Measurements from ENCODE around the gene DAP.
"Not testable (repeated sequence)": the region's sequence is repeated elsewhere in the genome, so short reads cannot be mapped to it uniquely, and the experiment has no call there.

Gene DAP

DNA sequence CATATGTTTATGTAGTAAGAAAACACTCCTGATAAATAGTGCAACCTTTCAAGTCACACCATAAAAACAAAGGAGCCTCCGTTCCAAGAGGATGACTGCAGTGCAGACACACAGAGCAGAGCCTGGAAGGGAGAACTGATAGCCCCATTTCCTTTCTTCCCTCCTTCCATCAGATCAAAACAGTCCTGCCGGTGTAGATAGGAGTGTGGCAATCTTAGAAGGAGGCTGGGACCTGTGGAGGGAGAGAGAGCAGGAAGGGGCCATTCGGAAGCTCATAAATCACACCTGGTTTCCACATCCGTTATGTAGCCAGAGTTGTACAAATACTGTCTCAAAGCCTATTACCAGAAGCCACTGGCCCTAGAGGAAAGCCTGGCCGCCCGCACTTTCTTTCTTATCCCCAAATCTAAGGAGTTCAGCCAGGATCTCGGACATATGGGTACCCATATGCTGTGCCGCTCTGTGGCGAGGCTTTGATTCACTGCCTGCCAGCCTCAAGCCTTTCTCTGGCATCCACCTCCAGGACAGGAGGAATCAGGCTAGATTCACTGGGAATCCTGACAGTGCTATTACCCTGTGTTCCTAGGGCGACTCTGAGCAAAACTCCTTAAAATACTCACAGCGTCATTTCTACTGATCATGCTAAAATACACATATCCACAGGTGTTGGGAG lies 26.9 kb downstream of the DAP start:
- DNase-seq (ENCODE audit: low spot score) = no peak

DNA sequence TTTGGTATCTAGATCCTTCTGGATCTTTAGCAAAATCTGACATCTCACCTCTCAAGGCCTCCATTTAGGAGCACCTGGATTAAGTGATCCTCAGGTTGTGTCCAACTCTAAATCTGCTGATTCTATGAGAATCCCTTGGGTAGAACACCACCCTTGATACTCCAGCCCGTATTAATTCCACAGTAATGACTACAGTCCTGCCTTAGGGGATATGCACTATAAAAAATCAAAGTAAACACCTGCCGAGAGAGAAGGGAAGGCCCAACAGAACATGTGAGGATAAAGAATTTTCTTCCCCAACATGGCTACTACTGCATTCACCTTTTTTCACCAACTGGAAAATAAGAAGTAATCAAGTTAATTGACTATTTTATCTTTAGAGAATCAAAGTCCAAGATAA lies 27.6 kb downstream of the DAP start:
- no peak for DNase-seq (ENCODE audit: low spot score)

DNA sequence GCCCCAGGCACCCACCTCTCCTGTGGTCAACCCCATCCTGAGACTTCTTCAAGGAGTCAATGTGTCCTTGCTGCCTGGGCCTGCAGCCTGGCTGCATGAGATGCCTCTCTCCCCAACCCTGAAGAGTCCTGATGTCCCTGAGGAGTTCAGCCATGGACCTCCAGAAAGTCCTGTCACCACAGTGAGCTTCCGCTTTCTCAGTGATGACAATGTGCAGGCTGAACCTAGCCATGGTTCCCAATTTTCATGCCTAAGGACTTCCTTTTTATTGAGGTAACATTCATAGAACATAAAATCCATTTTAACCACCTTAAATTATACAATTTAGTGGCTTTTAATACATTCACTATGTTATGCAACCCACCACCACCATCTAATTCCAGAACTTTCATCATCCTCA lies 29.1 kb downstream of the DAP start:
- no peak for DNase-seq (ENCODE audit: low spot score)

DNA sequence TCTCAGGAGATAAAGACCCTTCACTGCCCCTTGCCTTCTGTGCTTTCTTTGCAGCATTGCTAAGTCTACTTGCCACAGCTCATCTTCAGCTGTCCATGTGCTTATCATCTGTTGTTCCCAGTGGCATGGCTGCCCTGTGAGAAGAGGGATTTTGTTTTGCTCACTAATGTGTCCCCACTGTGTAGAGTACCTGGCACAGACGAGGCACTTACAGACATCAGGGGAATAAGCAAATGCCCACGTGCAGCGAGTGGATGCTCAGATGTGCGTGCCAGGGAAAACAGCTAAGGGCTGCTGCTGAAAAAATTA lies 31.0 kb downstream of the DAP start:
- no peak for DNase-seq (ENCODE audit: low spot score)

DNA sequence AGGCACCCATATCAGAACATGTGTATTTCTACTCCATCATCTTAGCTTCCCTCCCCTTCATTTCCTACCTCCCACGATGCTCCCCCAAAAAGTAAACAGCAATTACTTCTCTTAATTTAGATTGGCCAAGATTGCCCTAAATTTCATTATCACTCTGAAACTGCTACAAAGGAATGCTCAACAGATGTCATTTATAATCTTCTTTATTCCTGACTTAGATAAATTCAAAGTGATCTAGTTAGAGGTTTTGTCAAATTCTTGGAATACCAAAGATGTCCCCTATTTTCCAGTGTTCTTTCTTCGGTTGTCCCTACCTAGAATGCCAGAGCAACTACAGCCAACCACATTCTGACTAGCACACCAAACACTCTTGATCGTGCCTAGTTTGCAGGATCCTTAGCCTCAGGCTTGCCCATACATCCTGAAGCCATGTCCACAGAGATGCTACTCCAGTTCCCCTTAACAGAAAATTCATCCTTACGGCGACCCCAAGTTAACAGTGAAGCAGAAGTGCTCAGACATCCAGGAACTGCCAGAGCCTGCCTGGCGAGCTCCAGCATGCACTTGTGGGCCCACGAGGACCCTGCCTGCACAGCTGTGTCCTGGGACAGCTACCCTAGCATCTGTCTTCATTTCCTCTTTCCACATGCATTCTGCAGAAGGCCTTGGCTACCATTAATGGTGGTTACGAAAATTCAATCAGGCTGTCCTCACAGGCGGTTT lies 31.6 kb downstream of the DAP start:
- DNase-seq (ENCODE audit: low spot score) = no peak

DNA sequence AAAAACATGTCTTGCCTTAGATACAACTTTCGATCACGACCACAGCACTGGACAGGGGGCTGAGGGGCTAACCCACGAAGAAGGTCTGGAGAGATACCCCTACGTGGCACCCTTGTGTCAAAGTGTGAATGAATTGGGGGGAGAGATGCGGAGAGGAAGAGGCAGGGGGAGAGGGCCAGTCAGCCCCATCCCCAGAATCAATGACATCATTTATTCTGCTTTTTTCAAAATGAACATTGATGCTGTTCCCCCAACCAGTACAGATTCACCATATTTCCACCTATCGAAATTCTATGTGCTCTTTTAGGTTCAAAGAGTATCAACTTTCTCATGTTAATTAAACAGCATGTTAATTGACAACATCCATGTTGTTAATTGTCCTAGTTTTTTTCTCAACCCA lies 32.4 kb downstream of the DAP start:
- DNase-seq (ENCODE audit: low spot score) = no peak

DNA sequence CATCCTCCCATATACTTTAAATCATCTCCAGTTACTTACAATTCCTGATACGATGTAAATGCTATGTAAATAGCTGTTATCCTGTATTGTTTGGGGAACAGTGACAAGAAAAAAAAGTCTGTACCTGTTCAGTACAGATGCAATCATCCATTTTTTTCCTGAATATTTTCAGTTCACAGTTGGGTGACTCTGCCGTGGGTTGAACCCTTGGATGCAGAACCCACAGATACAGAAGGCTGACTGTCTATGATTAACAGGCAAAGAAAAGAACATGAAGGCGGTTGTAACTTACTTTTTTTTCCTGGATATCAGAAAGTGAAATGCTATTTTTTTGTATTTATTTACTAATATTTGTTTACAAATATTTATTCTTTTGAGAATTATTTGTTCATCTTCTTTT lies 33.2 kb downstream of the DAP start:
- DNase-seq (ENCODE audit: low spot score) = no peak

DNA sequence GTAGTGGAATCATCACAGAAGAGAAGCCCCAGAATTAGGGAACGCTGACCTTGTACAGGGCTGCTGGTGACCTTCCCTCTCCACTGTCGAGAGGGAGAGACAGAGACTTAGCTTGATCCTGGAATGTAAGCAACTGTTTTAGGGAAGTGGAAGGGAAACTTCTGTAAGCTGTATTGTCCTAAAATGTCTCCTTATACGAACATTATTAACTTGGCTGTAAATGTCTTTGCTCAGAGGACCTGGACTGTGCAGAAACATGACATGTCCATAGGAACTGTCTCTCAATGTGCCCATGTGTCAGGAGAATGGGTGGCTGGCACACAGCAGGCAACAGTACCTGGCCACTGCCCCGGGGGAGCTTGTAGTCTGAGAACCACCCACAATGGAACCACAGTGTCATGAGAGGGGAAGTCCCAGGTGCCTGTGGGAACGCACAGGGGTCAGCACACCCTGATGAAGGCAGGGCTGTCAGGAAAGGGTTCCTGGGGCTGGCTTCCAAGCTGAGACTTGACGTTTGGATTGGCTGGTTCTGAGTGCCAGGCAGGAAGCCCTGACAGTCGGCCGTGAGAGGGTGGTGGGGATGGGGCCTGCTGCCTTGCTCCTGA lies 34.0 kb downstream of the DAP start:
- no peak for DNase-seq (ENCODE audit: low spot score)

DNA sequence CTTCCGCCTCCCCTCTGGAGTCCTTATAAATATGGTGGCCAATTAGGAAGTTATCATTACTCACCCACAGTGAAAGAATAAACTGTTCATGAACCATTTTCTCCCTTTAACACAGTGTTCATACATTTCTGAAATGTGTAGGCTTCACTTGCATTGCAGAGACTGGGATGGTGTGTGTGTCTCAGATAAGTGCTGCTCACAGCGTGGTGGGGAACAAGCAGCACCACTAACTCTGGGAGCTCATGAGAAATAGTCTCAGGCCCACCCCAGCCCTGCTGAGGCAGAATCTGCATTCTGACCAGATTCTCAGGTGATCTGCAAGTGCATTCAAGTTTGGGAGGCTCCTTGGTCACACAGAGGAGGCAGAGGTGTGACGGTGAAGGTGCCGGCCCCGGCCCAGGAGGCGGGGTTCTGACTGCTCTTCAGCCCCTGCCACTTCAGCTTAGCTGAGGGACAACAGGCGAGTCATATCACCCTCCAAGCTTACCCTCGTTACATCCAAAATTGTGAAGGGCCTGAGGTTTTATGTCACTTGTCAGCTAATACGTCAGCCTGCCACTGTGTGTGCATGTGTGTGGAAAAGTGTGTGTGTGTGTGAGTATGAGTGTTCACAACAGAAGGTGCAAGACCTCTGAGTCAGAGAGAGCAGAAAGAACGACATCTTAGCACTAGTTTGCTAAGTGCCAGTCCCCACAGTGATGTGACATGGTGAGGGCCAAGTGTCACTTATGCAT lies 34.7 kb downstream of the DAP start:
- no peak for DNase-seq (ENCODE audit: low spot score)

DNA sequence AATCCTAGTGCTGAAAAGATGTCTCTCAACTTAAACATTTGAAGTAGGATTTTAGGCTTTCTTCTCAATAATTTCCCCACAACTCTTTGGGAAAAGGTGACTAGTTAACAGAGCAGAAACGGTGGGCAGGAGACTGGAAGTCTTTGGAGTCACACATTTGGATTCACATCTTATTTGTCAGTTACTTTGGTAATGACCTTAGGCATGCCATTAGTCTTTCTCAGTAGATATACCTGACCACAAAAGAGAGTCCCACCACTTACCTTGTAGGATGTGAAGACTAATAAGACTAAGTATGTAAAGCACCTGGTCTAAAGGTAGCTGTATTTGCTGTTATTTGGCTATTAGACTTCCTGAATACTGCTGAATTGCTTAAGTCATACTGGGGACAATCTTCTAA lies 35.4 kb downstream of the DAP start:
- DNase-seq (ENCODE audit: low spot score) = no peak

DNA sequence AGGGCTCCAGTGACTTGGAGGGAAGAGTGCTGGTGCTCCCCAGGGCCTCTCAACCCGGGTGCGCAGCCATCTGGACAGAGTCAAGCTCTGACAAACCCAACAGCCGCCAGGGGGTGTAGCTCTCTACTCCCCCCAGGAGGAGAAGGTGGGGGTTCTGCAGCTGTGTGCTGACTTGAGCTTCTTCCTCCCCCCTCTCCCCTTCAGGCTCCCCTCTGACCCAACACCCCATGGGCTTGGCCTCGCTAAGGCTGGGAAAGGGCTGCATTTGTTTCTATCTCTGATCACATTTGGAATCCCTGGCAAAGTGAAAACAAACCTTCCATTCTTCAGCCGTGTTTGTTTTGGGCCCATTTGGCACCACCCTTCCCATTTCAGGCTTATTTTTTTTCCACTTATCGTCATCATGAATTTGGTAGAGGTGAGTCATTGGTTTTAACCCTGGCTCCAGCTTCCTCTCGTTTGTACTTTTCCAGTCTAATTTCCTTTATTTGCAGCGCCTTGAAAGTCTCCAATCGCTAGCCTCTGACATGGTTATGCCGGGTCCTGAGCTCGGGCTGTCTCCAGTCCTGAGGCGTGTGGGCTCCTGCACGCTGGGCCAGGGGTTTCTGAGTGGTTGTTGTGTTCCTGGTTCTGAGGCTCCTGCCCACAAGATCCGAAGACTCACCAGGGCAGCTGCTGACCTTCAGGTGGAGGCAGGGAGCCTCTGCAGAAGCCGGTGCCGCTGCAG lies 36.1 kb downstream of the DAP start:
- peak; percentile 34 for DNase-seq (ENCODE audit: low spot score)

DNA sequence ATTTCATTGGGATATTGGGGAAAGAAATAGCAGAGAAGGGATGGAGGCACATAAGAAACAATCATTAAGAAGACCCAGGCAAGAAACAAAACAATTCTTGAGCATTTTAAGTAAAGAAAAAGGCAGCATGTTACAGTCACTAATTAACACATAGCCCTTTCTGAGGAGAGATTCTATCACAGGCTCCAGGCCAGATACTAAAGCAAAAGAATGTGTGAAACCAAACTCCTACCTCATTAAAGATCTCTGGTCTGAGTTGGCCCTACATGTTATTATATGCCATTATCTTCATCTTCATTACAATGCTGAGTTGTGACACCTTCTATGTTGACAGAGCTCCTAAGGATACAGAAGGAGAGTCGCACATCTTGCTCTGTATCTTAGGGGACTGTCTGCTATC lies 37.5 kb downstream of the DAP start:
- DNase-seq (ENCODE audit: low spot score) = no peak

DNA sequence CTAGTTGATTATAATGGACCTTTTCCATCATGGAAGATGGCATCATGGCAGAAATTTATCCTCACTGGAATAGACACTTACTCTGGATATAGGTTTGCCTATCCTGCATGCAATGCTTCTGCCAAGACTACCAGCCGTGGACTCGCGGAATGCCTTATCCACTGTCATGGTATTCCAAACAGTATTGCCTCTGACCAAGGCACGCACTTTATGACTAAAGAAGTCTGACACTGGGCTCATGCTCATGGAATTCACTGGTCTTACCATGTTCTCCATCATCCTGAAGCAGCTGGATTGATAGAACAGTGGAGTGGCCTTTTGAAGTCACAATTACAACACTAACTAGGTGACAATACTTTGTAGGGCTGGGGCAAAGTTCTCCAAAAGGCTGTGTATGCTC lies 40.3 kb downstream of the DAP start:
- not testable (repeated sequence) for DNase-seq (ENCODE audit: low spot score)

DNA sequence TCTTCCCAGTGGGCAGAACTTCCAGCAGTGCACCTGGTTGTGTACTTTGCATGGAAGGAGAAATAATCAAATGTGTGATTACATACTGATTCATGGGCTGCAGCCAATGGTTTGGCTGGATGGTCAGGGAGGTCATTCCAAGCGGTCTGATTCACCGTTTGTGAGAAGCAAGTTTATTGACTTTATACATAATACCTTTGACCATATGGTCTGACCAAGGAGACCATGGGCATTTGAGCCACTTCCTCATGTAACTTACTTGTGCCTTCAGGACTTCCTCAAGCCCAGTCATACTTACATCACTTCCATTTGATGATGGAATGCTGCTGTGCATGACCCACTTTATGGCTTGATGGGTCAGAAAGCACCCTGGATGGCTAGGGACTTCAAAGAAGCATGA lies 41.1 kb downstream of the DAP start:
- DNase-seq (ENCODE audit: low spot score) = no peak

DNA sequence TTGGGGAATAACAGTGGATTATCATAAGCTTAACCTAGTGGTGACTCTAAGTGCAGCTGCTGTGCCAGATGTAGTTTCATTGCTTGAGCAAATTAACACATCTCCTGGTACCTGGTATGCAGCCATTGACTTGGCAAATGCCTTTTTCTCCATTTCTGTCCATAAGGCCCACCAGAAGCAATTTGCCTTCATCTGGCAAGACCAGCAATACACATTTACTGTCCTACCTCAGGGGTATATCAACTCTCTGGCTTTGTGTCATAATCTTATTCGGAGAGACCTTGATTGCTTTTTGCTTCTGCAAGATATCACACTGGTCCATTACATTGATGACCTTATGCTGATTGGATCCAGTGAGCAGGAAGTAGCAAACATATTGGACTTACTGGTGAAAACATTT lies 42.4 kb downstream of the DAP start:
- not testable (repeated sequence) for DNase-seq (ENCODE audit: low spot score)

DNA sequence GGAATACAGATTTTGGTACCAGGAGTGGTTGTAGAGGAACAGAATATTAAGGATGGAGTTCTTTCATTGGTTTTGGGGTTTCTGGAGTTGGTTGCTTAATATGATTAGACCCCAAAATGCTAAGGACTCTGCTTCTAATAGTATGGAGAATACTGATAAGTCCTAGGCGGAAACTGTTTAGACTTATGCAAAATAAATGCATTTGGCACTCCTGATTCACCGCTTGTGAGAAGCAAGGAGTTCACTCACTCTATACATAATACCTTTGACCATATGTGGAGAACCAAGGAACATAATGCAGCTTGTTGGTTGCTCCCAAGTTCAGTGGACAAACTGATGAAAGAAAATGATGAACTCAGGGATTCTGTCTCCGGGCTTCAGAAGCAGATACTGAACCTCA lies 44.2 kb downstream of the DAP start:
- not testable (repeated sequence) for DNase-seq (ENCODE audit: low spot score)

DNA sequence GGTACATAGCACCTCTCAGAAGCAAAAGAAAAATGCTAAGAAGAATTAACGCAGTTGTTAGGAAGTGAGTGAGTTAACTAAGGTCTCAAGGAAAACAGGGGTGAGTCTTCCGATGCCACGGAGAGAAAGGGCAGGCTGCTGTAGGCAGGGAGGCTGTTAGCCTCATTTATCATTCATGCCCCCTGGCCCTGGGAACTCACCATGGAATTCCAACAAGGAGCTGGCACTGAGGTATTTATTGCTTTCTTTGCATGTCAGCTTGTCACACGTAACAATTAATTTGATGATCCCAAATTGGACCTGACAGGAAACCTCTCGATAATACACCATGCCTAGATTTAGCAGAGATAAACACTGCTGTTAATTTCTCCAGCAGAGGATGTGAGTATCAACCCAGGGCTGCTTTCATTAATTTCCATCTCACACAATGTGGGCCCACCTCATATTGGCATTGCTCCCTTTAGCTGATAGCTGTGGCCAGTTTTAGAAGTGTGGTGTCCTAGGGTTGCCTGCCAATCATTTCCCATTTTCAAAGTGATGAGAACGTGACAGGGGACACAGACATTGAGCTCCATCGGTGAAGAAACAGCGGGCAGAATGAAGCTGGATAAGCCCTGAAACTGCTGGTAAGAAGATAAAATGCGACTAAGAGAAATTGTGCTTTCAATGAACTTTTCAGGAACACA lies 45.3 kb downstream of the DAP start:
- DNase-seq (ENCODE audit: low spot score) = no peak

DNA sequence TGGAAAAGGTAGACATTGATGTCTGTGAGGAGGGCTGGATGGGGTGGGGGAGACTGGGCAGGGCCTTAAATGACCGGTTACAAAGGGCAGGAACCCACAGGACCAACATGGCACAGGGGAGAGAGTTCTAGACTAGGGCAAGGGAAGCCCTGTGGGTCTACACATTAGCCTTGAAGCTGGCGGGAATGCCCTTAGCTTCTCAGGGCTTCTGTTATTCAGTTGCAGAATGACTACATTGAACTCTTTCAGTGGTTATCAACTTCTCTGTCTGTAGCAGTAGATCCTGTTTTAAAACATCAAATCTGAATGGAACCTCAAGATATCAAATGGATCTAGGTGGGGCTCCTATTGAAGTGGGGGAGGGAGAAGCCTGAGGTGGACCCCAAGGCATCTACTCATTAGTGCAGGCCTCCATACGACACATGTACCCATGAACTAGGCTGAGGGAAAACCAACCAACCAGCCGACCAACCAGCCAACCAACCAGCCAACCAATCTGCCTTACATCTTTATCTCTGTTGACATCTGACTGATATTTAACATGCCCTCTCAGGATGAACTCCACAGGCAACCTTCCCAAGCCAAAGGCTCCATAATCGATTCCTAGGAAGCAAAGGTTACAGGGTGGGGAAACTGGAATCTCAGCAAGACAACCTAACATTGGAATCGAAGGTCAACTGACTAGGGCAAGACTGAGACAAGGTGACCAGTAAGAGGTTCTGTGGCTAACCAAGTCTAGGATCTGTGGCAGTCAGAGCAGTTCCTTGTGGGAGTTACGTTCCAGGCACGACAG lies 48.3 kb downstream of the DAP start:
- no peak for DNase-seq (ENCODE audit: low spot score)

DNA sequence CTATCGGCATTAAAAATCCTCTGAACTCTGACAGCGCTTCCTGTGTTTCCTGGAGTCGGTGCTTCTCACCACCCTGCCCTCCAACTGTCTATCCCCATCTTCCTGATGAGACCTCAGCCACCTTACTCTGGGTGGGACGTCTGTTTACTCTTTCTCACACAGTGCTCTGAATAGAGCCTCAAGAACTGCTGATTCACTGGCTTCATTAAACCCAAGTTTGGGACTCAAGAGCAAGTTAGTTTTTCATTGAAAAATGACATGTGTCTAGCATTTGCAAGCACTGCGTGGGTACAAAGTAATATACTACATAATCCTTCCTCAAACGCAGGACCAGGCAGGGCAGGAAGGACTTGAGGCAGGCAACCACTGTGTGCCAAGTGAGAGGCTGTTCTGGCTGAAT lies 49.5 kb downstream of the DAP start:
- peak; percentile 15 for DNase-seq (ENCODE audit: low spot score)

DNA sequence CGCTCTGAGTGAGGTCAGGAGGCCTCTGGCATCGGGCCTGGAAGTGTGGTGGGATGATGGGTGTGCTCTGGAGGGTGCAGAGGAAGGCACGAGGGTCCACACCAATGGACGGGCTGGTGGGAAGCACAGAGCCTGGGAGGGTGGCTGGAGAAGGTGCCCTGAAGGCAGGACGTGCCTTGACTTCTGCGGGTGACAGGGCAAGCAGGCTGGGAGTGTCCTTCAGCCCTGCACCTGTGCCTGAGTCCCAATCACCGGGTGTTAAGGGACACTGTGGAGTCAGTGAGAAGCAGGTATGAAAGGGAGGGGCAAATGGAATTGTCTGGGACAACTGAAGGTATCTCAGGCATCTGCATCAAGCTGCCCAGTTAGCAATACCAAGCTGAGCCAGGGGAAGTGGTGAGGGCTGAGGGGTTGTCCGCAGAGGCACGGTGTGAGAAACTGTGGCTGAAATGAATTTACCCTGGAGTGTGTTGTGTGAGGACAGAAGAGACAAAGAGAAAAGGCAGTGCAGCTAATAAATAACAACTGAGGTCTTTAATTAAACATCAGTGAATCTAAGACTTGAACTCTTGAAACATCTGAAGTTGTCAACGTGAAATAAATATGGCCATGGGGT lies 50.4 kb downstream of the DAP start:
- DNase-seq (ENCODE audit: low spot score) = no peak

DNA sequence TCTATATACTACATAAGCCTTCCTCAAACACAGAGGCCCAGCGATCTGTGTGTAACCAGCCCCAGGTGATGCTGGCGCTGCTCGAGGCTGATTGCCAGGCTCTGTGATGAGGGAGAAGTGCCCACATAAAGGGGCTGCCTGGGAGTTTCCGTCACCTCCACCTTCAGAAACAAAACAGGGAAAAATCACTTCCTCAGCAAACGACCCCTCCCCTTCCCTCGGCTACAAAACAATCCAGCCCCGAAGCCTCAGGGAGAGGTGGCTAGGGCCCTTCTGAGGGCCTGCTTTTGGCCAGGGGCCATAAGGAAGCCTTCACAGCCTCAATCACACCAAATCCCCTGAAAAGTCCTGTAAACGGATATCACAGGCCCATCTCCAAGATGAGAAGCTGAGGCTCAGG lies 51.1 kb downstream of the DAP start:
- DNase-seq (ENCODE audit: low spot score) = no peak
